Measurements from ENCODE around the gene CD164L2.
"Not testable (repeated sequence)": the region's sequence is repeated elsewhere in the genome, so short reads cannot be mapped to it uniquely, and the experiment has no call there.

CD164L2 gene

DNA sequence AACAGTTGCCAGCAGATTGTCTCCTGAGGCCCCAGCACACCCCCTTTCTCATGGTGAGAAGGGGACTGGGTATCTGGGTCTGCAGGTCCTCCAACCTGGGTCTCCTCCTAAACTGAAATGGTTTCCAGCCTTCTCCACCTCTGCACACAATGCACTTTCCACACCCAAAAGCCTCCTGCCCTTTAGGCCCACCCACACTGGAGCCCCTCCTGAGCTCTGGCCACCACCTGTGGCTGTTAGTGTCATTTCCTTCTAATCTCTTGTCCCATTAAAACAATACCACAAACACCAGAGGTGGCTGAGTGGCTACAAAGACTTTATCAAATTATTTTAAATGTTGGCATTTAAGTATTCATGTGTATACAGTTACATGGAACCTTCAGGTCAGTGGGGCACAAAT, 20.8 kb upstream of the CD164L2 start:
- no peak for DNase-seq

DNA sequence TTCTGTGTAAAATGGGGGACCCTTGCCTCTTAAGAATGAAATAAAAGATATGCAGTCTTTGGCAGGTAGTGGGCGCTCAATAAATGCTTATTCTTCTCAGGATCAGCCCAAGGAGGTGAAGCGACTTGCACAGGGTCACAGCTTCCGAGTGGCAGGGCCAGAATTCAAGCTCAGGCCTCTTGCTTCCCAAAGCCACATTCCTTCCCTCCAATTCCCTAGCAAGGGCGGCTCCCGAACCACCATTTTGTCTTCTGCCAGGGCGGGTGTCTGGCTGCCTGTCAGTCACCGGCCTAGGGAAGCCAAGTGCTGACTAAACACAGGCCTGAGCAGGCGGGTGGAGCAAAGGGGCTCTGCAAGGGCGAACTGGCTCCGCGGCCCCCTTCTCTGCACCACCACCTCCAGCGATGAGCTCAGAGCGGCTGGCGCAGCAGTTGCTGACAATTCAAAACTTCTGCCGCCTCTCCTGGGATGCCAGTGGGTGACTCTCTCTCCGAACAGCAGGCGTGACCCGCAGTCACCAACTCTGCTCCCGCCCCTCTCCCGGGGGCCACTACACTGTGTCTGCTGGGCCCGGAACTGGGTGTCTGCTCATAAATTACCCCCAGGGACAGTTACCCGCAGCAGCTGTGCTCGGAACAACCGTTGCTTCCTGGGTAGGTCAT, 20.1 kb upstream of the CD164L2 start:
- no peak for DNase-seq

GRCh38 chr1:27402349-27402754, 19.2 kb upstream of the CD164L2 start:
- DNase-seq = peak; percentile 55

DNA sequence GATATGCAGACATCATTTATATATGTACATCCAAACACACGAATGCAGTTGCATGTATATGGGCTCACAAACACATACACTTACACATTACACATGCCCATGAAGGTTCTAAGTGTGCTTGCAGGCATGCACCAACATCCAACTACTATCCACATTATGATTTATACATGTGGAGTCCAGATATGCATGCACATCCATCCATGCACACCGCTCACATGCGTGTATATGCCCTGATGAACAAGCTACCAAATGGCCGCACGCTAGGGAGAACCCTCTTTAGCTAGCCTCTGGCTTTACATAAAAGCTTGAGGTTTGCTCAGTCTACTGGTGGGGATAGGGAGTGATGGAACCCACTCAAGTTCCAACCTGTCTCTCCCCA, 17.8 kb upstream of the CD164L2 start:
- DNase-seq = no peak

GRCh38 chr1:27400082-27400962, 17.2 kb upstream of the CD164L2 start:
- DNase-seq = no peak

DNA sequence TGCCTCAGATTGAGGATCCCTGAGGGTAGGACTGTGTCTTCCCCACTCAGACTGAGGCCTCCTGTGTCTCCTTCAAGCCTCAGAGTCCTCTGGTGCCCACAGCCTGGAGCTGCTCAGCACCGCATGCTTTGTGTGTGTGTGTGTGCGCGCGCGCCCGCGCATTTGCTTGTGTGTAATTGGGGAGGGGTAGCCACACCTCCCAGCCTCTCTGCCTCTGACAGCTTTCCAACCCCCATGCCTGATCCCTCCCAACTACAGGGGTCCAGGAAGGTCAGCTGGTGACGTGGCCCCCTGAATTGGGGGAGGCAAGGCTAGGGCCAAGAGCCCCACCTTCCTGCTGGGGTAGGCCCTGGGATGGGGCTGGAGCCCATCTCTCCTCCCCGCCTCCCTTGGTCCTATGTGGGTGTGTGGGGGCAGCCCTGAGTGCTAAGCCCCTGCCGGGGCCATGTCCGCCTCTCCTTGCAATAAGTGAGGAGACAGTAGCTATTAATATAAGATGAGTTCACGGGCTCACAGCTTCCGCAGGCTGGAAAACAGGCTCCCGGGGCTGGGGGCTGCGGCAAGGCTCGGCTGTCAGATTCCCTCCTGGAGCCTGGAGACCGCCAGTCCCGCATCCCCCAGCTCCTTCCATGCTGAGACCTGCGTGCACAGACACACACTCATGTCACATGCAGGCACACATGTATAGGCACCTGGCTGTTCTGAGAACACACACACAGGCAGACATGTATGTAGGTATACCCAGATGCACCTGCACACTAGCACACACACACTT, 16.3 kb upstream of the CD164L2 start:
- no peak for DNase-seq

DNA sequence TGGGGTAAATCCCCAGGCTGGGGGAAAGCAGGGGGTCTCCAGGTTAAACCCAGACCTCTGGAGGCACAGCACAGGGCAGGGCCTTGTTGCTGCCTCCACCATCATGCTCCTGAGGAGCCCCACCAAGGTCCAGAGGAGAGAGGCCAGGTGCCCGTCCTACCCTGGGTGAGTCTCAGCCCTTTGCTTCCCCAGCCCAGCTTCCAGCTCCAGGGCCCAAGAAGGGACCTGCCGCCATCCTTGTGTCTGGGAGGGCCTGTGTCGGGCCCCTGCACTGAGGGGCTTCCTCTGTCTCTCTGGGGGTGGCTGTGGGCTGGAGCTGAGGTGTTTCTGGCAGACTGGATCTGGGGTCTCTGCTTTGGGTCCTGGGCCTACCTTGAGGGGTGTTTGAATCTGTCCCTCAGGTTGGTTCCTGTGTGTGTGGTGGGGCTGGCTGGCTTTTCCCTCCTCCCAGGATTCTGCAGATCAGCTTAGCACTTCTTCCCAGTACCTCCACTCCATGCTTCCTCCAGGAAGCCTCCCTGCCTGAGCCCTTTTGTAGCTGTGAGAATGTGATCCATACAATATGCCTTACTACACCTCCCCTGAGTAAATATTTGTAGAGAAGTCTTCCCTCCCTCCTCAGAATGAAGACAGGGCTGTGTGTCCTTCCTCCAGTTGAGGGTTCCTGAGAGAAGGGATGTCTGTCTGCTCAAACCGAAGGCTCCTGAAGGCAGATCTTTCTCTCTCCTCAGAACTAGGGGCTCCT, 15.4 kb upstream of the CD164L2 start:
- no peak for DNase-seq

DNA sequence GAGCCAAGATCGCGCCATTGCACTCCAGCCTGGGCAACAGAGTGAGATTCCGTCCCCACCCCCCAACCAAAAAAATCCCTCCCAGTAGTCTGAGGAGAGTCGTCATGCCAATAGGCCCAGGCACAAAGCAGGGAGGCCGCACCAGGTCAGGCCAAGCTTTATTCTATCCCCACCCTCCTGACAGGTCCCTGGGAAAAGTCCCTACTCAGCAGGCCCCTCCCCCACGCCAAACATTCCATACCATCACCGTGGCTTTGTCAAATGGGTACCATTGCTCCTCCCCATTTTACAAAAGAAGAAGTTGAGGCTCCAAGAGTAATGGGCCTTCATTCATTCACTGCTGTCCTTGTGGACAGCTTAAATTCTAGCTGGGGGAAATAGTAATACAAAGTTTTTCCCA, 14.6 kb upstream of the CD164L2 start:
- no peak for DNase-seq

GRCh38 chr1:27397110-27397509, 14.0 kb upstream of the CD164L2 start:
- no peak for DNase-seq

GRCh38 chr1:27395441-27396195, 12.5 kb upstream of the CD164L2 start:
- peak; percentile 45 for DNase-seq

DNA sequence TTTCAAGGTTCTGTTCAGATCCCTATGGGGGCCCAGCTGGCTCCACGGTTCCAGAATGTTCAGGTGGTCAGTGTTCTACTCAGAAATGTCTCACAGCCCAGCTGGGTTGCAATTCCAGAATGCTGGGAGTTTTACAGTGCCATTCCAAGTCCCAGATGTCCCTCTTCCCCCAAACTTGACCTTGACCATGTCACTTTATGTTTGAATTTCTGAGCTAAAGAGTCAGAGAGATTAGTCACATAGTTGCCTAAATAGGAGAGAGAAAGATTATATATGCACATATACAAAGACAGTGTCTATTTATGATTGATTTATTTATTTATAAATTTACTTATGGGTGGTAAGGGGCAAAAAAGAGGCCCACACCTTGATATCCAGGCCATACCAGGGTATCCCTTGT, 11.8 kb upstream of the CD164L2 start:
- no peak for DNase-seq

DNA sequence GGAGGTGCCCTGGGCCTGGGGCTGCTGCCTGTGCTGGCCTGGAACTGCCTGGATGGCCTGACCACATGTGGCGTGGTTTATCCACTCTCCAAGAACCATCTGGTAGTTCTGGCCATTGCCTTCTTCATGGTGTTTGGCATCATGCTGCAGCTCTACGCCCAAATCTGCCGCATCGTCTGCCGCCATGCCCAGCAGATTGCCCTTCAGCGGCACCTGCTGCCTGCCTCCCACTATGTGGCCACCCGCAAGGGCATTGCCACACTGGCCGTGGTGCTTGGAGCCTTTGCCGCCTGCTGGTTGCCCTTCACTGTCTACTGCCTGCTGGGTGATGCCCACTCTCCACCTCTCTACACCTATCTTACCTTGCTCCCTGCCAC, 11.1 kb upstream of the CD164L2 start:
- no peak for DNase-seq

DNA sequence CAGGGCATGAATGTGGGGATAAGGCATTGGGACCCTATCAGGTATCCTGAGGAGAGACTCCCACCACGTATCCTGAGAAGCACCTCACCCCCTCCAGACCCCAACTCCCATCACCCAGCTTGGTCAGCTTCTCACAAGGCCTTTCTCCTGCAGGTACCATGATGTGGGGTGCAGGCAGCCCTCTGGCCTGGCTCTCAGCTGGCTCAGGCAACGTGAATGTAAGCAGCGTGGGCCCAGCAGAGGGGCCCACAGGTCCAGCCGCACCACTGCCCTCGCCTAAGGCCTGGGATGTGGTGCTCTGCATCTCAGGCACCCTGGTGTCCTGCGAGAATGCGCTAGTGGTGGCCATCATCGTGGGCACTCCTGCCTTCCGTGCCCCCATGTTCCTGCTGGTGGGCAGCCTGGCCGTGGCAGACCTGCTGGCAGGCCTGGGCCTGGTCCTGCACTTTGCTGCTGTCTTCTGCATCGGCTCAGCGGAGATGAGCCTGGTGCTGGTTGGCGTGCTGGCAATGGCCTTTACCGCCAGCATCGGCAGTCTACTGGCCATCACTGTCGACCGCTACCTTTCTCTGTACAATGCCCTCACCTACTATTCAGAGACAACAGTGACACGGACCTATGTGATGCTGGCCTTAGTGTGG, 10.6 kb upstream of the CD164L2 start:
- no peak for DNase-seq

DNA sequence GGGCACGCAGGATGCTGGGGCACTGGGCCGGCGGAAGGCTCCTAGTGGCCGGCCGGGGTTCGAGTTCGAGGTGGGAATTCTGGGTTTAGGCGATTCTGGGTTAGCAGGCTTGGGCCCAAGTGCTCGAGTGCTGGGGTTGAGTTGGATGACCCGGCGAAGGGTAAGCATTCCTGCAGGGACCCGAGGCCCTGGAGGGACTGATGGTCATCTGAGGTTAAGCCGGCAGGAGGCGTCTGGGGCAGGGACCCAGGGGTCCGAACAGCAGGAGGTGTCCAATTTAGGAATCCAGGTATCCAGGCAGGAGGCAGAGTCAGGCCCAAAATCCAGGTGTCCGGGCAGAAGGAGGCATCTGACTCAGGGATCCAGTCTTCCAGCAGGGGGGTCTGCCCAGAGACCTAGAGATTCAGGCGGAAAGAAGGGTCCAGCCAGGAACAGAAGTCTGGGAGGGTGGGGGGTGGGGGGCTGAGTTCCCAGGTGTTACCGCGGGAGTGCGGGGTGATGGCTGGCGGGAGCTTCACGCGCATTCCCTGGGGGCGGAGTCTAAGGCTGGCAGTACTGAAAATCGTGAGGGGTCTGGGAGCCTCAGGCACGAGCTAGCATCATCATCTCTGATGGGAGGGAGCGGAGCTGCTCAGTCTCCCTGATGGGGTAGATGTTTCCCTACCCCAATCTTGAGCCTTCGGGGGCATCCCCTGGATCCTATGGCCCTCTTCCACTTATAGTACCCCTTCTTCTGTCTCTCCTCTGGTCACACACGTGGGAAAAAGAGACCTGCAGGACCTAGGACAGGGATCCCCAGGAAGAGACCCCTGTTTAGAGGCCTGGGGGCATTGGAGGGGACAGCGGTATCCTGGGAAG, 9.9 kb upstream of the CD164L2 start:
- DNase-seq = no peak

DNA sequence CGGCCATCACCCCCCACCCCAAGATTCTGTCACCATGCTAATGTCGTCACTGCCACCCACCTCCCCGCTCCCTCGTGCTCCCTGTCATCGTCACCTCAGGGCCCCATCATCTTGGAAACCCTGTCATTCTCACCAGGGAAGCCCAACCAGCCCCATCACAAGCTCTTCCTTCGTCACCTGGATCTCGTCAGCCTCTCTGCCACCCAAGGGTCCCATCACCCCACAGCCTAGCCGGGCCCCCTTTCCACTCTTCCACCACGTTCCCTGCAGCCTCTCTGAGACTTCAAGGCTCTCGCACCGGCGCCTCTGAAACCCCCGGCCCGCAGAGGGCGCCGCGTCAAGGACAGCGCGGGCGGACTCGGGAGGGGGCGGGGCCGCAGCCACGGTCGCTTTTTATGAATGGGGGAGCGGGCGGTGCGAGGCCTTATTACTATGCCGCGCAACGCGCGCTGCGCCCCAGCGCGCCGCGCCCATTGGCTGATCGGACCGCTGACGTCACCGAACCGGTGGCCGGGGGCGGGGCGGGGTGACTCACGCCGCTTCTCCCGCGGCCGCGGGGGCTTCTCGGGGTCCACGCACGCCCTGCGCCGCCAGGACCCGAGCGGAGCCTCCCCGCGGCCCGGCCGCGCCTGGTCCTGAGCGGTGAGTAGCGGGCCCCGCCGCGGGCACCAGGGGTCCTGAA, 9.1 kb upstream of the CD164L2 start, which contains the start of gene GPR3:
Gene GPR3, plus strand, starts transcription at position 527 of the 682 bp plus-strand sequence. CDS start 1,177 bp downstream, outside the sequence.
- DNase-seq = peak; percentile 81

DNA sequence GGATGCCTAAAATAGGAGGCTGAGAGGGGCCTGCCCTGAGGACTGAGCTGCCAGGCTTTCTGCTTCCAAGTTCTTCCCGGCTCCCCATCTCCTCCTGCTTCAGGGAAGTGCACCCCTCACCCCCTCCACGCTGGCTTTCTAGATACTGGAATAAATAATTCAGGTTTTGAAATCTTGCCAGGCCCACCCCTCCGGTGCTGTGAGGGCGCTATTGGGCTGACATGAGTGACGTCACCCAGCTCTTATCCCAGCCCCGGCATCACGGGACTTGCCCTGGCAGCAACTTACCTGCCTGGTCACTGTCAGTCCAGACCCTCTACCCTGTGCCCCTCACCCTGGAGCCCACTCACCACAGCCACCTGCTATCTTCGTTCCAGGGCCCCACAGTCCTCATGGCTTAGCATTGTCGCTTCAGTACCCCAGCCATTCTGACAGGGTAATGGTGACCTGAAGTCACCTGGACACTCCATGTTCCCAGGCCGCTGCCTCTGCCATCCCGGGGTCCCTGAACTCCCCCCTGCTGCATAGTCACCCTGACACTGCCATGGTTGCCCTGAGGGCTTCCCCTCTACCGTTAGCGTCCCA, 8.5 kb upstream of the CD164L2 start:
- no peak for DNase-seq

DNA sequence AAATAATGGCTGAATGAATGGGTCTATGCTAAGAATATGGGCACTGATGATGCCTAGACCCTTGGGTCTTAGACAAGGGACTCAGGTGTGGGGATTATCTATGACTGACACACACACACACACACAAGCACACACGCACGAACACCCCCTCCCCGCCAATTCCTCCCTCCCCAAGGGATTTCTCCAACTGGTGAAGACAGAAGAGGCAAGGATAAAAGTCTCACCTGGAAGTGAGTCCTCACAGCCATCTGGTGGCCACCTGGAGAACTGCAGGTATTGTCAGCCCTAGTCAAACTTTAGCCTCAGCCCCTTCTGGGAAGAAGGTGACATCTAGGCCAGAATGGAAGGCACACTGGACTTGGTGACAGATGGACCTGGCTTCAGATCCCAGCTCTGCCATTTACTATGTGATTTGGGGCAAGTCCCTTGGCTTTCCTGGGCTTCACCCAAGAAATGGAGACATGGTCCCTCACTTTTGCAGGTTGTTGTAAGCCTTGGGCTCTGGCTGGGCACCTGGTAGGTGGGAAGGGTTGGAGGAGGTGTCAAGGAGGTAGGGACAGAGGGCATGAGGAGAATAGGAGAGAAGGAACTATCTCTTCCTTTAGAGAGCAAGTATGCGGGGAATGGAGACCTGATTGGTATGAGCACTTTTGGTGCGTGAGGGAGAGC, 5.3 kb upstream of the CD164L2 start:
- DNase-seq = peak; percentile 39

GRCh38 chr1:27384797-27385196, 1.7 kb upstream of the CD164L2 start:
- not testable (repeated sequence) for DNase-seq

DNA sequence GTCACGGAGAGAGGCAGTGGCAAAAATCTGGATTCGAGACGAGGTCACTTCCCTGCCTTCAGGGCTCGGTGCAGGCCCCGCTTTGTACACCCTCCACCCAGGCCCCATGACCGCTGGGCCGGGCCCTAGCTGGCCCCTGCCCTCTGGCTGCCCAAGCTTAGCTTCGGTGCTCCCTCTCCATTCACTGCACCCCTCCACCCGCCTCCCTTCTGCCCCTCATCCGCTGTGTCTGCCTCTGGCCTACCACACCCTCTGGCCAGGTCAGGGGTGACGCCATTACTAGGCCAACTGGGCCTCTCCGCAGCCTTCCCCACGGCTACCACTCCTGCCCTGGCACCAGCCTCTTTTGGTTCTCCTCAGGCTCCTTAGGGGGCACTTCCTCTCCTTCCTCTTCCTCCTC, 528 bp upstream of the CD164L2 start:
- no peak for DNase-seq

Data from kidney glomerular epithelial cell (primary cell).